Measurements from ENCODE around the gene GLP1R.

The GLP1R gene

DNA sequence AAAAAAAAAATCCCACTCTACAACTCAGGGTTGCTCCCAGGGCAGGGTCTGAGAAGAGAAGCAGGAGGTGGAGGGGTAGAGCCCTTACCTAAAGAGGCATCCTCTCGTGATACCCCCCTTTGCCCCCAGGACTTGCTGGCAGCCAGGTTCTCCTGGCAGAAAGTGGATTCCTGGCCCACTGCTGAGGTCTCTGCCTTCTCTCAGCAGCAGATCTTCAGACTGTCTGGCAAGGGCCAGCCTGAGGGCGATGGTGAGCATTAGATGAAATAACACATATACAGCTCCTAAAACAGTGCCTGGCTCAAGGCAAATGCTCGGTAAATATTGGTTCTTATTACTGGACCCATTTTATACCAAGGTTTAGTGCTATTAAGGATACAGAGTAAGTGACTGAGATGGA is 4.8 kb upstream of the GLP1R start:
- no peak for DNase-seq (ENCODE audit: low read depth in 1 of 2, low spot score in 1 of 2)

DNA sequence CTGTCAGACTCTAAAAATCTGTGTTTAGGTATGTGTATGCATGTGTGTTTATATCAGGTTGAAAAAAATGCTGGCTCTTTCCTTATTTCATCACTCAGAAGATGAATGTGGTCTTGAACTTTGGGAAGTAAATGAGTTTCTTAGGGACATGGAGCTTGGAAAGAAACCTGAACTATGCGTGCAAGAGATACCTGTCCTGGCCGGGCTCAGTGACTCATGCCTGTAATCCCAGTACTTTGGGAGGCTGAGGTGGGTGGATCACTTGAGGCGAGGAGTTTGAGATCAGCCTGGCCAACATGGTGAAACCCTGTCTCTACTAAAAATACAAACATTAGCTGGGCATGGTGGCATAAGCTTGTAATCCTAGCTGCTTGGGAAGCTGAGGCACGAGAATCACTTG is 4.4 kb upstream of the GLP1R start:
- DNase-seq (ENCODE audit: low read depth in 1 of 2, low spot score in 1 of 2), result no peak

DNA sequence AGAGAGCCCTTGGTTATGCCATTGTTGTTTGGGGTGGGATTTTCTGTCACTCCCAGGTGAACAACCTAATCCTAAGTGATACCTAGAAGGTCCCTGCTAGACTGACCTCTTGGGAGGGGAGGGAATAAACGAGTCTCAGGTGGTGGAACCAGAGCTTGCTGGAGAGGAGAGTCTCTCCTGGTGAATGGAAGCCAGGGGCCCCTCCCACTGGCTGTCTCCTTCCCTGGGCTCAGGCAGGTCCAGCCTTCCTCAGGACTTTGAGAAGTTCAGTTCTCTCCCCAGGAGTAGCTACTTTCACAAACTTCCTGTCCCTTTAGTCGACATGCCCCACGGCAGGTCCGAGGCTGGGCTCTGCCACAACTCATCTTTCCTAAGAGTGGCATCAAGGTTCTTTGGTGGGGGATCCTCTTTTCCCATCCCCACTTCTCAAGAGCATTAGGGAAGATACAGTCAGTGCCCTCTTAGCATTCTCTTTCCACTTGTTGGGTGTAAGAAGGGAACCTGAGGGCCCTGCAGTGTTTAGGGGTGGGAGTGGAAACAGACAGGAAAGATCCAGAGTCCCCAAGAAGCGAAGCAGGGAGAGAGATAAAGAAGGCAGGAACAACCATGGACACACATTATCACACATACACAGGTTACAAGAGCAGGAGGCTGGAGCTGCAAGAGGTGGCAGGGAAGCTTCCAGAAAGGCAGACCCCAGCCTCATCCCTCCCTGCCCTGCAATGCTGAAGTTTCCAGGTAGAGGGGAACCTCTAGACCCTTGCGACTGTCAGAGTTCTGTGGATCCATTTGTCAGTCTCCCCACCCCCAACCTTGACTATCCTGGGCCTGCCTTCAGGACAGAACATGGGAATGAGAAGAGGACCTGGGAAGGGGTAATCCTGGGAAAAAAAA is 900 bp upstream of the GLP1R start:
- DNase-seq (ENCODE audit: low read depth in 1 of 2, low spot score in 1 of 2), result no peak

DNA sequence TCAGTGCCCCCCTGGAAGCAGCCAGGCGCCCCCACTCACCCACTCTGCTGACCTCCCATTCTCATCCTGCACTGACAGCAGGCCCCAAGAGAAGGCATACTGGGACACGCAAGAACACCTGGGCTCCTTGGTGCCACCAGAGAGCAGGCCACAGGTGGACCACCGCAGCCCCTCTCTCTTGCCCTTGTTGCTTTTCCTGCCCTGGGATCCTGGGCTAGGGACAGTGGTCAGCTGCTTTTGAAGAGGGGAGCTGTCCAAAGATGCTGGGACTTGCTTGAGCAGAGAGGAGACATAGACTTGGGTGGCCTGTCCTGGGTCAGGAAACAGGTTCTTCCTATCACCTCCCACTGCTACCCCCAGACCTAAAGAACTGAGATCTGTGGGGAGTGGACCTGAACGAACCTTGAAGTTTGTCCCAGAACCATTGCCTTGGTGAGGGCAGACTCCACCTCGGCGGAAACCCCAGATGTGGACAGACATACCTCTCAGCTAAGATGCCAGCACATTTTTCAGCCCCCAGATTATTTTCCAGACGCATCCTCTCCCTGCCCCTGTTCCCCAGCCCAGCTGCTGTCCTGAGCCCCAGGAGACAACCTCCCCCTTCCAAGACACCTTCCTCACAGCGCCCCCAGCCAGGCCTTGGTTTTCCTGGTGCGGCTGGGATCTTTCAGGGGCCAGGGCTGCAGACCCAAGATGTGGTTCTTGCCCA is 1.1 kb downstream of the GLP1R start:
- DNase-seq (ENCODE audit: low read depth in 1 of 2, low spot score in 1 of 2), result no peak

DNA sequence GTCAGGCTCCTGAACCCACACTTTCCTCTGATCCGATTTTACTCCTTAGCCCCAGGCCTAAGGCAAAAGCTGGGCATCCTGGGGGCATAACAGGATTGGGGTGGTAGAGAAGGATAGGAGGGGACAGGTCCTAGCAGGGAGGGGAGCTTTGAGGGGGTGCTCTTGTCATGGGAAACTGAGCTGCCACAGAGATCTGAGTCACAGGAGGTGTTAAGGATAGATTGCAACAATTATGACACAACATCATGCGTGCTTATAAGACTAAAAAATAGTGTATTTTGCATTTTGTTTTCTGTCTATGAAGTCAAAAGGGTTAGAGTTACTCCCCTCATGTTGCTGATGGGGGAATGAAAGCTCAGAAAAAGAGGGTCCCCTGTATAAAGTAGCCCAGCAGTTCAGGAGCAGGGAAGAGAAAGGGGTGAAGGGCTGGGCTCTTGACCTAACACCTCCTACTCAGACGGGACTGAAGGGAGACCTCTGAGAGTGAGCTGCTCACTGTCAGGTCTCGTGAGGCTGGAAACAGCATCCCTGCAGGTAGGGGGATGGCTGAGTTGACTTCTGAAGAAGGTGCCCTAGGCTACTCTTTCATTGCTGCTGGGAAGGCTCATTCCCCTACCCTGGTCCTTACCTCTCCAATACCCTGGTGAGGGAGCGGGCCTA is 2.0 kb downstream of the GLP1R start:
- no peak for DNase-seq (ENCODE audit: low read depth in 1 of 2, low spot score in 1 of 2)

DNA sequence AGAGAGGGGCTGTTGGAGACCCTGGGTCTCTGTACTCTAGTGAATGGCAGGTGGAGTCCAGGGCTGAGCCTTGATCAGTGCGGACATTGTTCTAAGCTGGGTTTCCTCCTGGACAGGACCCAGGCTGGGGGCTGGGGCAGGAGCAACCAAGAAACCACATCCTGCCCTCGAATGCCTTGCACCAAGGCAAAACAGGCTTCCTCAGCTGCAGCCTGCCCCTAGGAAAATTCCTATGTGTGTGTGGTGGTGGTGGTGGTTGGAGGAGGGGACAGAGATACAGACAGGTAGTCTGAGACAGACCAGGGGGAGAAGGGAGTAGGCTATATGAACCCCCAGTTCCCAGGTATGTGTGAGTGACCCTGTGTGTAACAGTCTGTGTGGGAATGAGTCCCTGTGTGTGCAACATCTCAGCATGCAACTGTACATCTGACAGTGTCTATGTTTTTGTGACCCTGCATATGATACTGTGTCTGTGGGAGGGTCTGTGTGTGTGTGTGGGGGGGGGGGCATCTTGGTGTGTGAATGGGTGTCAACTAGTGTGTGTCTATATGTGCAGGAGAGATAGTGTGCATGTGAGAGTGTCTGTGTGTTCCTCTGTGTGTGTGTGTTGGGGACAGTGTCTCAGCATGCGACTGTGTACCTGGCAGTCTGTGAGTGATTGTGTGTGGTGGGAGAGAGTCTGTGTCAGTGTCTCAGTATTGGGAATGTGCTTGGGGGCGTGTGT is 3.0 kb downstream of the GLP1R start:
- no peak for DNase-seq (ENCODE audit: low read depth in 1 of 2, low spot score in 1 of 2)

DNA sequence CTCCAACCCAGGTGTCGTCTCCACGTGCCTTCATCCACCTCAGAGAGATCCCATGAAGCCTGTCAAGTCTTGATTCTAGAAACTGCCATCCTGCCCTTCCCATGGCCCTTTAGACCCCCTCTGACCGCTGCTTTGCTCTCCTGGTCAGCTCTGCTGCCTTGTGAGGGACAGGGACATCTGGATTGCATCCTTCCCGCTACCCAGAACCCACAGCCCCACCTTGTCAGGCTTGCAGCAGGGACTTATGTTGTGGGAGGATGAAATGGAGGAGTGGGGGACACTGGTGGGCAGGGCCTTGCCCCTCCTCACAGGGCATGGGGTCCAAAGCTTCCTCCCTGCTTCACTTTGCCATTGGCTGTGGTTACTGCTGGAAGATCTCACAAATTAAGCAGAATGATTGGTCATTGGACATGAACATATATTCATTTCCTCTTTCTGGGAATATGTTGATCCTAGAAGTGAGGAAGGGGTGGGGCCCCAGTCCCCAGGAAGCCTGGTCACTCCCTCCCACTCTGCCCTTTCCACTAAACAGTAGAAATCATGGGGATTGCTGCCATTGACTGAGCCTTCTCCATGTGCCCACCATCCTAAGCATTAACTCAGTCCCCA is 4.5 kb downstream of the GLP1R start:
- no peak for DNase-seq (ENCODE audit: low read depth in 1 of 2, low spot score in 1 of 2)

DNA sequence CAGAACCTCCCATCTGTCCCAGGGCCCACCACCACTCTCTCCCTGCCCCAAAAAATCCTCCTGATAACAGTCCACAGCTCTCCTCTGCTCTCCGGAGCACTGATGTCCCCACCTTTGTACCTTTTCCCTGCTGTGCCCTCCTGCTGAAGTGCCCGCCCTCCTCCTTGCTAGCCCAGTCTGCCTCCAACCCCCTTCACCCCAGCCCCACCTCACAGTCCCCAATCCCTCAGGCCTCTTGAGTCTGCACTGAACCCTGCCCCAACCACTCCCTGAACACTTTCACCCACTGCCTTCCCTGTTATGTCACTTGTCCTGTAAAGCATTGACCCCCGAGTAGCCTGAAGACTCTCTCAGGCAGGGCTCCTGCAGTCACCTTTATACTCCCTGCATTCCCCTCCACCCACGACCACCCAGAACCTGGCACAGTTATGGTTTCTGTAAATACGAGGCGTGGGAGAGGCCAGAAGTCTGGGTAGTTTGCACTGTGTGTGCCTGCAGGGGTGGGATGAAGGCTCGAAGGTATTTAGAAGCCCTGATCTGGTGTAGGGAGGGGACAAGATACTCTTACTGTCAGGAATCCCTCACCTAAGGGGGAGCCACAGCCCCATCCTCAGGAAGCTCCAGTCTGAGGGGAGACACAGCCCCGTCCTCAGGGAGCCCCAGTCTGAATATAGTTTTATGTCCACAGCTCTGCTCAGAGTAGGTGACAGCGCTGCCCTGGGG is 5.4 kb downstream of the GLP1R start:
- DNase-seq (ENCODE audit: low read depth in 1 of 2, low spot score in 1 of 2), result no peak

DNA sequence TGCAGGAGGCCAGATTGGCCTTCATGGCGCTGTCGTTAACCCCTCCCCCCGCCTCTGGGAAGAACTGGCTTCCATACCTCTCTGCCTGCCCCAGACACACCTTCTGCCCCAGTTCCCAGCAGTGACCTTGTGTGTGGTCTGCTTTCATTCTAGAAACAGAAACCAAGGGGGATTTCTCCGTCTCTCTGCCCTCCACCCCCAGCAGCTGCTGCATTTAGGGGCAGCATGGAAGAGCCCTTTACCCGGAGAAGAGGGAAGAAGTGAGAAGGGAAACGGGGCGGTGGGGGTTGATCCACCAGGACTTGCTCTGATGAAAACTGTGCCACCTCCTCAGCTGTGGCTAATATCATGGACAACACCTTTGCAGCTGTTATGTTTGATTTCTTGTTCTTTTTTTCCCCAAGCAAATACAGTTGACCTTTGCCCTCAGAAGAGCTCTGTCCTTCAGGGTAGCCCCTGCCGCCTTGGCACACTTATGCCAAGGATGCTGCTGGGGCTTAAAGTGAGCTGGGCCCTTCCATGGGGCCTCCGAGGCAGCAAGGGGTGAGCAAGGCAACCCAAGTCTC is 6.1 kb downstream of the GLP1R start:
- DNase-seq (ENCODE audit: low read depth in 1 of 2, low spot score in 1 of 2), result no peak

DNA sequence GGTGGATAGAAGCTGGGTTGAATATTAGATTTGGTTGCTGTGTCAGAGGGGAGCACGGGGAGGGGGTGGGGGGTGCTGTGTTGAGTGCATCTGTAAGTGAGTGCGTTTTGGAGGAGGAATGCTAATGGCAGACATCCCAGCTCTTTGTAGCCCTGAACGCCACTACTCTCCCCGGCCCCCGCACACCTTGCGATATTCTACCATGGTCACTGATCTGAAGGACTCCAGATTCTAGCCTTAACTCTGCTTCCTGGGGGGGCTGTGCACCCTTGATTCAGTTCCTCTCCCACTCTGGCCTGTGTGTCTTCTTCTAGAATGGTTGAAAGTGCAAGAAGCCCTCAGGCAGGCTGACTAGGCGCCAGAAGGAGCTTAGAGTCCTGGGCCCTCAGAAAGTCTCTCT is 7.1 kb downstream of the GLP1R start:
- DNase-seq (ENCODE audit: low read depth in 1 of 2, low spot score in 1 of 2), result no peak

DNA sequence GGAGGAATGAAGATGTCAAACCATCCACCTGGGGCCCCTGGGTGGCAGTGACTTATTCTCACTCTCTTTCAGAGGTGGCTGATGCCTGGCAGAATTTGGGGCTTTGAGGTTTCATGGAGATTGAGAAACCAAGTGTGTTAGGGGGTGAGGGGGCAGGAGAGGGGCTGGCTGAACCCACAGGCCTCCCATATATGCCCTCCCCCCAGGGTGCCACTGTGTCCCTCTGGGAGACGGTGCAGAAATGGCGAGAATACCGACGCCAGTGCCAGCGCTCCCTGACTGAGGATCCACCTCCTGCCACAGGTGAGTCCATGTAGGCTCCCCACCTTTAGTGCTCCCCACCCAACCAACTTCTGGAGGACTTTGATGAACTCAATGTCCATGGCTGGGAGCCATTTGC is 7.6 kb downstream of the GLP1R start:
- no peak for DNase-seq (ENCODE audit: low read depth in 1 of 2, low spot score in 1 of 2)

DNA sequence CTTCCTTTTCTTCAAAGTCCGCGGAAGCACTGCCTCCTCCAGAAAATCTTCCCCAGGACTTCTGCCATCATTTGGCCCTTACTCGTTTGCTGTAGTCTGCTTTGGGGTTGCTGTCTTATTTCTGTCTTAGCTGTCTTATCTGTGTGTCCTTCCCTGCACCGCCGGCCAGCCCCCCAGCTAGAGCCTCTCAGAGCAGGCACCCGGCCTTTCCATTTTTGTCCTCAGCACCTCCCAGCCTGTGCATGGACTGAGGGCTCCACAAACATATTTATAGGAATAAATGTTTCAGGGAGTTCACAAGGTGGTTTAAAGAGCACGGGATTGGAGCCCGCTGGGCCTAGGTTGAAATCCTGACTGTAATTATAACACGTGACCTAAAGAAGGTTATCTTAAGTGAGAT is 8.1 kb downstream of the GLP1R start:
- DNase-seq (ENCODE audit: low read depth in 1 of 2, low spot score in 1 of 2), result no peak

DNA sequence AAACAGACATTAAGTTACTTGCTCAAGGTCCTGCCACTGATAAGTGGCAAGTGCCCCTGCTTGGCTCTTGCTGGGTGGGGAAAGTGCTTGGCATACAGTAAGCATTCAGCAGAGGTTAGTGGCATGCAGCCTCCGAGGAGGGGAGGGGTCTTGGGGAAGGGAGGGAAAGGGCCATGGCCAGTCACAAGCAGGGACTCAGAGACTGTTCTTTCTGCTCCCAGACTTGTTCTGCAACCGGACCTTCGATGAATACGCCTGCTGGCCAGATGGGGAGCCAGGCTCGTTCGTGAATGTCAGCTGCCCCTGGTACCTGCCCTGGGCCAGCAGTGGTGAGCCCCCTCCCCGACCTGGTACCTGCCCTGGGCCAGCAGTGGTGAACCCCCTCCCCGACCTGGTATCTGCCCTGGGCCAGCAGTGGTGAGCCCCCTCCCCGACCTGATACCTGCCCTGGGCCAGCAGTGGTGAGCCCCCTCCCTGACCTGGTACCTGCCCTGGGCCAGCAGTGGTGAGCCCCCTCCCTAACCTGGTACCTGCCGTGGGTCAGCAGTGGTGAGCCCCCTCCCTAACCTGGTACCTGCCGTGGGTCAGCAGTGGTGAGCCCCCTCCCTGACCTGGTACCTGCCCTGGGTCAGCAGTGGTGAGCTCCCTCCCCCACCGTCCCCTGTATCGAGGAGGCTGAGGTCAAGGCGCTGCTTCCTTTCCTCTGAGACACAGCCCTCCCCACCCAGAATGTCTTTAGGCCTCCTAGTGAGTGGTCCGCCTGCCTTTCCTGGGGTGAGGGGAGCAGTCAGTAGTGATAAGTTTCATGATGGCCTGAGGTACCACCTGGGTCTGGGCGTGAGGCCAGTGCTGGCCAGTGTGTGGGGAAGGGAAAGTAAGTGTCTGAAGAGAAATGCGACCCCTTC is 8.9 kb downstream of the GLP1R start:
- DNase-seq (ENCODE audit: low read depth in 1 of 2, low spot score in 1 of 2), result no peak

DNA sequence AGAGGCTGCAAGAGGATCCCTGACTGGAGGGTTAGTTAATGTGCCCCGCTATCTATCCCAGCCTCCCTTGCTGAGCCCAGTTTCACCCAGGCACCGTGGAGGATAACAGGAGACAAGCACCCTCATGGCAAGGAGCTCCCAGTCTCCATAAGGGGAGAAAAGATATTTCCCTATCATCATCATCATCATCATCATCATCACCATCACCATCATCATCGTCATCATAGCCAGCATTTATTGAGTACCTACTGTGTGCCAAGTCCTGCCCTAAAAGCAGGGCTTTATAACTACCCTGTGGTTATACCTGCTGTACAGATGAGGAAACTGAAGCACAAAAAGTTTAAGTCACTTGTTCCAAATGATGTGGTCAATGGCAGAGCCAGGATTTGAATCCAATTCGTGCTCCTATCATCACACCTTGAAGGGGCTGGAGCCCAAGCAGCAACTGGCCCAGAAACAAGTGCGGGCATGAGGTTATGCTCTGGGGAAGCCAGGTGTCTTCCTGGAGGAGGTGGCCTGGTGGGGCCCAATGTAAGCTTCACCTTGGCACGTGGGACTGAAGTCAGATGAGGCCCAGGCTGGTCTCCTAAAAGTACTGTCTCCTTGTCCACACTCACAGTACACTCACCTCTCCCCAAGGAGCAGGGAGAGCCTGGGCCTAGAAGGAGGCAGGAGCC is 10.0 kb downstream of the GLP1R start:
- no peak for DNase-seq (ENCODE audit: low read depth in 1 of 2, low spot score in 1 of 2)

DNA sequence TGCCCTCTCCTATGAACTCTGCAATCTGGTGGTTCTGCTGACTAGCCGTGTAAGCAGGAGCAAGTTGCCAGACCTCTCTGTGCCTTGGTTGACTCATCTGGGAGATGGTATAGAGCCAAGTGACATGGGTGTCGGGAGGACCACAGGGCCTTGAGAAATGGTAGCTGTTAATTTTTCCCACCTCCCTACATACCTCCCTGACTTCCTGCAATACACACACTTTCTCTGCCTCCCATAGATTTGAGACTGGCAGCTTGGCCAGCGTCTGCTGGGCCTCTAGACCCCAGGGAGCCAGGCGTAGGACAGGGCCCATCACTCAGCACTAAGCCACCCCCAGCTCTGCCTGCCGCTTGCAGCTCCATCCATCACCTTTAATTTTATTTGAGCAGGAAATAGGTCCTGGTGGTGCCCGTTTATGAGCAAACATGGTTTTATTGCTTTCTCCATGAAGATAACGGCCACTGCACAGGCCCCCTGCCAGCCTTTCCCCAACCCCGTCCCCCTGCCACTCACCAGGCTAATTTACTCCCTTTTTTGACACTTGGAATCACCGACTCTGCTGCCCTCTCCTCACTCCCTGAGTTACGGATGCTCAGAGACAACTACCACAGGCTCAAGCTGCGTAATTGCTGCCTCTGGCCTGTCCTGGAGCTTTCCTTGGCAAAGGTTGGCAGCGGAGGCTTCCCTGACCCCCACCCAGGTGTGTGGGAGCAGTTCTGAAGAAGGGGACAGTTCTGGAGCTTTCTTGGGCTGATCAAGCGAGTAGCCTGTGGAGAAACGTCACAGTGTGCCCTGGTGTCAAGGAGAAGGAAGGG is 11.1 kb downstream of the GLP1R start:
- DNase-seq (ENCODE audit: low read depth in 1 of 2, low spot score in 1 of 2), result no peak

DNA sequence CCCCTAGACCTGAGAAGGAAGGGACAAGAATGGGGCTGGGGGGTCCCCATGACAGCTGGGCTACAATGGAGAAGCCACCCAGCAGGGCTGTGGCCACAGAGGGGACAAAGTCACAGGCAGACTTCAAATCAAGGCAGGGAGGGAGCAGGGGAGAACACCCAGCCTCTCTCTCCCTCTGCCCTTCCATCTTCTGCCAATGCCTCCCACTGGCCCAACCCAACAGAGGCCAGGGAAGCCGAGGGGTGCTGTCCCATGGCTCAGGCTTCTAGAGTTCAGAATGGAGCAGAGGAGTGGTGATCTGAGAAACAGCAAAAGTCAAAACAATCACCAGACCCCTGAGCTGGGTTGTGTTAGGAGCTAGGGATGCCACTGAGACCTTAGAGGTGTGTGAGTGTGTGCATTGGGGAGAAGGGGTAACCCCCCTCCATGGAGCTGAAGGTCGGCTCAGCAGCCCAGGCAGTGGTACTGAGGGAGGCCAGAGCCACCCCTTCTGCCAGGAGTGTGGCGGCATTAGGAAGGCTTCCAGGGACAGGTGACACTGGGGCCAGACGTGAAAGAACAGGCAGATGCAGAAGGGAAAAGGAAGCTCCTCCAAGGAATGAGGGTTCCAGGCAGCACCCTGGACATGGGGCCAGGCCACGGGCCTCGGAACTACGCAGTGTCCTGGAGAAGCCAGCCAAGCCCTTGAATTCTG is 12.0 kb downstream of the GLP1R start:
- no peak for DNase-seq (ENCODE audit: low read depth in 1 of 2, low spot score in 1 of 2)

DNA sequence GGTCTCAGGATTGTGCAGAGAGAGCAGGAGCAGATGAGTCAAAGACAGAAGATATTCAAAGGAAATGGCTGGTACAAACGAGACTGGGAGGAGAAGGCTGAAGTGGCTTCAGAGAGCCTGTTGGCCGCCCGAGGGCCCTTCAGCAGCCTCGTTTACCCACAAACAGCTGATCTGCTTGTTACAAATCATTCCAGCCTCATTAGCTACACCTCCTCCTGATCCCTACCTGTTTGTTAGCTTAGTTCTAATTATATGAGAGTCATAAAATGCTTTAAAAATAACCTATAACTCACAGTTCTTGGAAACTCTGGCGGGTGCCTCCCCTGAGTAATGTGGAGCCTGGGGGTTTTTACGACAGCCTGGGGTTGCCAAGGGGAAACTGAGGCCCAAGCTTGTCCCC is 12.6 kb downstream of the GLP1R start:
- no peak for DNase-seq (ENCODE audit: low read depth in 1 of 2, low spot score in 1 of 2)

Data from activated T-helper 1 cell treated with anti-CD3 and anti-CD28 coated beads, Interleukin-2, amount 50 U/mL, for 16 hours (primary cell).